B cell (primary cell): ENCODE results near the gene BRD4. TPM values are rescaled to one million over a fixed set of nuclear protein-coding genes. Genes with fewer than 3 reads are reported as not detected.

Experiments
- ATAC-seq: fragments of 200-7000 bp; cut with Tn5 transposase; one replicate; pipeline ENCODE4 v1.10.0; 2021; ENCODE audit warnings: low read depth, mild to moderate bottlenecking, moderate number of reproducible peaks, moderate library complexity
- CTCF ChIA-PET: fragments of 350-600 bp; sonication (Branson Sonifier 250); formaldehyde crosslinking; loops from one replicate; lab custom pipeline; 2021; ENCODE audit warnings: antibody characterized with exemption, inconsistent platforms; lab: Charles Lee
- POLR2A ChIA-PET: fragments of 350-600 bp; sonication (Branson Sonifier 250); formaldehyde crosslinking; loops from one replicate; lab custom pipeline; 2021; ENCODE audit warnings: antibody characterized with exemption; lab: Charles Lee
- DNase-seq: peaks from one replicate; pipeline ENCODE4 v3.0.0; 2013
- H2AFZ ChIP-seq: 2 replicates; pipeline ENCODE4 v1.6.1; 2012; ENCODE audit warnings: mild to moderate bottlenecking, low read depth, low read length; ENCODE audit not compliant: insufficient read depth, poor library complexity, severe bottlenecking
- H3K27ac ChIP-seq, 2 donors: 1 replicate in 1 of 2; 2 replicates in 1 of 2; pipeline ENCODE4 v1.5.1; 2012 to 2013; ENCODE audit warnings: low read length in 2 of 2, mild to moderate bottlenecking in 2 of 2, moderate library complexity in 1 of 2
- H3K27me3 ChIP-seq, 4 experiments: fragments of 200-600 bp in 1 of 4; sonication (generic) in 1 of 4; replicated peaks in 1 of 4; 1 replicate in 2 of 4; 2 replicates in 2 of 4; pipeline versions ENCODE4 v1.6.1 to v1.7.0; 2013 to 2016; ENCODE audit warnings: low read length in 3 of 4, mild to moderate bottlenecking in 2 of 4, mixed read lengths in 1 of 4, moderate library complexity in 1 of 4; ENCODE audit not compliant: insufficient read depth in 4 of 4, control insufficient read depth in 3 of 4; ENCODE audit errors: control extremely low read depth in 1 of 4
- H3K36me3 ChIP-seq, 2 experiments: replicated peaks in 1 of 2; 1 replicate in 1 of 2; 2 replicates in 1 of 2; pipeline versions ENCODE4 v1.6.1 to v1.7.1; 2013; ENCODE audit warnings: low read length in 1 of 2; ENCODE audit not compliant: insufficient read depth in 2 of 2, control insufficient read depth in 1 of 2; ENCODE audit errors: control extremely low read depth in 1 of 2, extremely low read depth in 1 of 2
- H3K4me1 ChIP-seq, 2 donors: fragments of 200-600 bp in 1 of 2; sonication (generic) in 1 of 2; 1 replicate in 1 of 2; 2 replicates in 1 of 2; pipeline versions ENCODE4 v1.5.1 to v1.6.1; 2013 to 2017; ENCODE audit warnings: low read length in 2 of 2; ENCODE audit not compliant: control insufficient read depth in 2 of 2, insufficient read depth in 2 of 2
- H3K4me2 ChIP-seq: replicated peaks from 2 replicates; pipeline ENCODE3; 2012; ENCODE audit warnings: mild to moderate bottlenecking, low read depth, low read length; ENCODE audit not compliant: poor library complexity, severe bottlenecking
- H3K4me3 ChIP-seq, 5 experiments: fragments of 200-600 bp in 1 of 5; sonication (generic) in 1 of 5; 1 replicate in 3 of 5; 2 replicates in 2 of 5; pipeline versions ENCODE4 v1.5.1 to v1.7.0; 2011 to 2016; ENCODE audit warnings: low read length in 4 of 5, mild to moderate bottlenecking in 4 of 5, low read depth in 2 of 5, control low read depth in 1 of 5, moderate library complexity in 1 of 5; ENCODE audit not compliant: insufficient read depth in 1 of 5; ENCODE audit errors: control extremely low read depth in 1 of 5, extremely low read depth in 1 of 5
- H3K79me2 ChIP-seq: fragments of 200-600 bp; sonication (generic); one replicate; pipeline ENCODE4 v1.6.0; 2016; ENCODE audit warnings: low read length; ENCODE audit not compliant: control insufficient read depth, insufficient read depth
- H3K9ac ChIP-seq: fragments of 200-600 bp; sonication (generic); 2 replicates; pipeline ENCODE4 v1.6.1; 2017; ENCODE audit warnings: mild to moderate bottlenecking, low read length, moderate library complexity
- H3K9me3 ChIP-seq, 3 donors: one replicate each; pipeline versions ENCODE4 v1.6.1 to v1.7.1; 2013; ENCODE audit warnings: low read length in 2 of 3; ENCODE audit not compliant: control insufficient read depth in 2 of 3, insufficient read depth in 1 of 3; ENCODE audit errors: control extremely low read depth in 1 of 3
- H4K20me1 ChIP-seq: 2 replicates; pipeline ENCODE4 v1.6.0; 2012; ENCODE audit warnings: mild to moderate bottlenecking, low read length; ENCODE audit not compliant: insufficient read depth, control insufficient read depth, poor library complexity, severe bottlenecking
- H3K27ac Mint-ChIP-seq: one replicate; pipeline ENCODE4 v1.8.0; 2021; ENCODE audit warnings: mixed read lengths
- H3K27me3 Mint-ChIP-seq: one replicate; pipeline ENCODE4 v1.8.0; 2021; ENCODE audit warnings: mixed read lengths
- H3K4me1 Mint-ChIP-seq: one replicate; pipeline ENCODE4 v1.8.0; 2021; ENCODE audit warnings: mixed read lengths
- H3K4me3 Mint-ChIP-seq: one replicate; pipeline ENCODE4 v1.8.0; 2021; ENCODE audit warnings: mixed read lengths
- H3K9me3 Mint-ChIP-seq: one replicate; pipeline ENCODE4 v1.8.0; 2022; ENCODE audit warnings: mixed read lengths; ENCODE audit not compliant: insufficient read depth
- EZH2 ChIP-seq: IDR thresholded peaks from 2 replicates; pipeline ENCODE4 v1.6.1; 2012; ENCODE audit warnings: borderline replicate concordance, low read depth, mild to moderate bottlenecking, moderate library complexity, low read length; ENCODE audit not compliant: insufficient read depth, poor library complexity, severe bottlenecking
- WGBS: methylation state at CpG from one replicate; pipeline ENCODE4 v1.1.5; 2013; ENCODE audit warnings: missing lambda C conversion rate; ENCODE audit not compliant: insufficient coverage; 5-methylcytosine and 5-hydroxymethylcytosine counted together
- intact Hi-C: fragments of 100-400 bp; cut with micrococcal nuclease; formaldehyde crosslinking; loops from one replicate; pipeline ENCODE4 v1.10.0; 2022
- polyA plus RNA-seq: library from polyadenylated mRNA; depleted of rRNA; stranded (reverse); fragments of >200 nt; gene quantifications from 2 replicates; pipeline ENCODE4 v1.2.3, GENCODE V29; 2012
- total RNA-seq, 2 donors: library from RNA; stranded (reverse); fragments of 120-200 nt in 1 of 2; gene quantifications; 1 replicate in 1 of 2; 2 replicates in 1 of 2; pipeline versions ENCODE4 v1.2.3 to v1.2.4, GENCODE V29; 2013 to 2022
- TF ChIP-seq, protein P1 (sequence below): fragments of 200-600 bp; IDR thresholded peaks from one replicate; pipeline ENCODE4 v1.8.0; 2022; ENCODE audit warnings: antibody characterized with exemption, mild to moderate bottlenecking

BRD4 gene
- total and polyA plus RNA-seq, 2 donors (not counting 1 experiment from before 2014, with no cell fraction given) = 30.7 to 209 TPM

- H4K20me1 ChIP-seq = peaks cover 97% of the 10 kb centered on the region
- TF ChIP-seq, protein P1, sequence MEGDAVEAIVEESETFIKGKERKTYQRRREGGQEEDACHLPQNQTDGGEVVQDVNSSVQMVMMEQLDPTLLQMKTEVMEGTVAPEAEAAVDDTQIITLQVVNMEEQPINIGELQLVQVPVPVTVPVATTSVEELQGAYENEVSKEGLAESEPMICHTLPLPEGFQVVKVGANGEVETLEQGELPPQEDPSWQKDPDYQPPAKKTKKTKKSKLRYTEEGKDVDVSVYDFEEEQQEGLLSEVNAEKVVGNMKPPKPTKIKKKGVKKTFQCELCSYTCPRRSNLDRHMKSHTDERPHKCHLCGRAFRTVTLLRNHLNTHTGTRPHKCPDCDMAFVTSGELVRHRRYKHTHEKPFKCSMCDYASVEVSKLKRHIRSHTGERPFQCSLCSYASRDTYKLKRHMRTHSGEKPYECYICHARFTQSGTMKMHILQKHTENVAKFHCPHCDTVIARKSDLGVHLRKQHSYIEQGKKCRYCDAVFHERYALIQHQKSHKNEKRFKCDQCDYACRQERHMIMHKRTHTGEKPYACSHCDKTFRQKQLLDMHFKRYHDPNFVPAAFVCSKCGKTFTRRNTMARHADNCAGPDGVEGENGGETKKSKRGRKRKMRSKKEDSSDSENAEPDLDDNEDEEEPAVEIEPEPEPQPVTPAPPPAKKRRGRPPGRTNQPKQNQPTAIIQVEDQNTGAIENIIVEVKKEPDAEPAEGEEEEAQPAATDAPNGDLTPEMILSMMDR = no peak
- no peak for TF ChIP-seq EZH2
- H2AFZ ChIP-seq = no peak overlapping the region
- H3K9ac ChIP-seq = no peak overlapping the region
- H3K4me2 ChIP-seq = no peak overlapping the region
- H3K4me3 ChIP-seq = no peak overlapping the region
- no peaks in the 10 kb centered on the region for H3K27me3 ChIP-seq
- CTCF ChIA-PET = interaction anchor here (0.8 to 3.5 kb wide), 8 partner anchors 12 to 155 kb away, joined by 3 to 24 read pairs (median 4); partner anchors contain the start of genes AKAP8 and AKAP8L
- H3K4me3 Mint-ChIP-seq = no peak overlapping the region
- peaks cover 4 to 94% of the 10 kb centered on the region in 2 experiments for H3K36me3 ChIP-seq
- intact Hi-C loops = no loop called here
- ATAC-seq = no peak
- H3K4me1 Mint-ChIP-seq = peaks cover 1% of the 10 kb centered on the region
- H3K9me3 ChIP-seq = no peaks in the 10 kb centered on the region
- WGBS = 96% methylated on average over 13 of the region's 13 CpGs
- H3K4me1 ChIP-seq = no peaks in the 10 kb centered on the region
- H3K27ac Mint-ChIP-seq = no peak overlapping the region
- no peak for DNase-seq
- POLR2A ChIA-PET = no interaction called here
- no peaks in the 10 kb centered on the region for H3K27me3 Mint-ChIP-seq
- no peak overlapping the region for H3K27ac ChIP-seq
- H3K79me2 ChIP-seq = peaks cover 76% of the 10 kb centered on the region
- no peaks in the 10 kb centered on the region for H3K9me3 Mint-ChIP-seq
These were observed 68.9 kb downstream of the BRD4 start for GRCh38 chr19:15263361-15263985.

DNA sequence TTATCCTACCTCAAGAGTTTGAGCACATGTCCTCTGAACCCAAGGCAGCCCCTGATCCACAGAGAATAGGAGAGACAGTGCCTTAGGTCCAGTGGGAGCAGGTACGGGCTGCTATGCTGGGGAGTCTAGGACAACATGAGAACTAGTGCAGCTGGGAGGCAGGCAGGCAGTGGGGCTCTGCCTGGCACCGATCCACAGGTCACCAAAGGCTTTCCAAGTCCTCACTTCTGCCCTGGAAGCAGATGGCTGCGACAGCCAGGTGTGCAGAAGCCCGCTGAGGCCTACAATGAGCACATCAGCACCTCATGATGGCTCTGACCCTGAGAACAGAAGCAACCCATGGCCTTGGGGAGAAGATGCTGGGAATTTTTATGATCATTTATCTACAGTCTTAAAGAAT is 70.3 kb downstream of the BRD4 start:
- Histone ChIP-seq H3K36me3 (peaks cover 8 to 95% of the 10 kb centered on the region in 2 experiments), H3K27me3 (no peaks in the 10 kb centered on the region), H3K27ac (no peak overlapping the region), H3K4me1 (no peaks in the 10 kb centered on the region), H3K4me2 (no peak overlapping the region), H3K4me3 (no peak overlapping the region), H2AFZ (no peak overlapping the region), H3K9ac (no peak overlapping the region), H3K79me2 (peaks cover 76% of the 10 kb centered on the region), H3K9me3 (no peaks in the 10 kb centered on the region), H4K20me1 (peaks cover 97% of the 10 kb centered on the region)
- no peak for TF ChIP-seq EZH2
- TF ChIP-seq, protein P1 = no peak
- no peaks in the 10 kb centered on the region for H3K27me3 Mint-ChIP-seq
- H3K27ac Mint-ChIP-seq = no peak overlapping the region
- no peak overlapping the region for H3K4me3 Mint-ChIP-seq
- H3K9me3 Mint-ChIP-seq = no peaks in the 10 kb centered on the region
- WGBS = 100% methylated on average over 2 of the region's 4 CpGs
- POLR2A ChIA-PET = no interaction called here
- DNase-seq (no peak), ATAC-seq (no peak)
- intact Hi-C loops = no loop called here
- CTCF ChIA-PET = interaction anchor here (0.9 to 3.5 kb wide), 4 partner anchors 36 to 293 kb away, joined by 5 to 24 read pairs (median 6); partner anchors contain the start of gene AKAP8
- H3K4me1 Mint-ChIP-seq = no peaks in the 10 kb centered on the region
